Heart left ventricle (tissue), 13 donors: ENCODE results near the gene POLR3B.

Experiments used
- CTCF ChIP-seq, 12 donors: fragments of 200-600 bp; sonication (generic) in 4 of 12; IDR thresholded peaks; one replicate each; pipeline versions ENCODE4 v1.5.0 to v1.8.0; 2018 to 2022; ENCODE audit warnings: antibody characterized with exemption in 12 of 12, mild to moderate bottlenecking in 5 of 12
- POLR2A ChIP-seq, 2 donors: fragments of 450-650 bp; IDR thresholded peaks; one replicate each; pipeline ENCODE4 v1.6.1; 2017; ENCODE audit warnings: antibody characterized with exemption in 2 of 2, mild to moderate bottlenecking in 2 of 2, moderate library complexity in 2 of 2
- donor health status: ischemic (EF 13 %, LVEDD 7.1; RV severe dilation, severe dysfunction).
- donor health status: DM: no; HTN: yes; CAD: no.
- donor health status: DM: no; HTN: no; CAD: no.
- donor health status: ischemic (EF 25% LVEDD 6.9; RV normal size, moderate dysfunction).
- donor health status: ischemic (EF 25% LVEDD 5.7; RV mildly dilated, moderate dysfunction).
- donor health status: ischemic (EF 35%, LVEDD 5.7; RV mildly dilated, moderate dysfunction).
- donor health status: nonischemic (EF 11% LVEDD 7.7; RV severe dilation, severe dysfunction).
- donor health status: DM: yes; HTN: yes; CAD: no.
- donor health status: PGD.
- donor health status: ischemic (EF 29% LVEDD 5.4; RV normal size, mild dysfunction).
- donor health status: nonischemic (EF 23%, LVEDD 6.1; RV moderate dilation, normal function).

- TF ChIP-seq POLR2A (IDR thresholded peaks at IDR 0.05) = no peak
- TF ChIP-seq CTCF (IDR thresholded peaks at IDR 0.05) = no peak
Measured at GRCh38 chr12:106445959-106446358, 88.4 kb downstream of the POLR3B start.
